ENCODE data around the gene POLR3GL.

The POLR3GL gene

GRCh38 chr1:145986551-145986950, 22.1 kb downstream of the POLR3GL start:
- TF ChIP-seq POLR2A (IDR thresholded peaks at IDR 0.05; ENCODE audit: low read depth, low read length) = no peak
- TF ChIP-seq POLR2AphosphoS5 (IDR thresholded peaks at IDR 0.05; ENCODE audit: low read depth, low read length) = no peak
- no peak for TF ChIP-seq TAF1 (IDR thresholded peaks at IDR 0.05; ENCODE audit: borderline replicate concordance, low read depth, low read length)
- DNase-seq (ENCODE audit: insufficient read length) = no peak
- FAIRE-seq = no peak

GRCh38 chr1:145987926-145988325, 23.4 kb downstream of the POLR3GL start:
- DNase-seq (ENCODE audit: insufficient read length) (no peak), FAIRE-seq (no peak)
- TF ChIP-seq TAF1 (IDR thresholded peaks at IDR 0.05; ENCODE audit: borderline replicate concordance, low read depth, low read length) (no peak), POLR2A (IDR thresholded peaks at IDR 0.05; ENCODE audit: low read depth, low read length) (no peak), POLR2AphosphoS5 (IDR thresholded peaks at IDR 0.05; ENCODE audit: low read depth, low read length) (no peak)

GRCh38 chr1:145988773-145989172, 24.3 kb downstream of the POLR3GL start:
- TF ChIP-seq TAF1 (IDR thresholded peaks at IDR 0.05; ENCODE audit: borderline replicate concordance, low read depth, low read length) (no peak), POLR2A (IDR thresholded peaks at IDR 0.05; ENCODE audit: low read depth, low read length) (no peak), POLR2AphosphoS5 (IDR thresholded peaks at IDR 0.05; ENCODE audit: low read depth, low read length) (no peak)
- DNase-seq (ENCODE audit: insufficient read length) = no peak
- no peak for FAIRE-seq

- no peak; the same call in 1 of the 2 replicates for TF ChIP-seq POLR2A (IDR thresholded peaks at IDR 0.05; ENCODE audit: low read depth, low read length)
- no peak for TF ChIP-seq TAF1 (IDR thresholded peaks at IDR 0.05; ENCODE audit: borderline replicate concordance, low read depth, low read length)
- TF ChIP-seq POLR2AphosphoS5 (IDR thresholded peaks at IDR 0.05; ENCODE audit: low read depth, low read length) = no peak
- DNase-seq (ENCODE audit: insufficient read length) = no peak
- no peak for FAIRE-seq
These were observed 25.9 kb downstream of the POLR3GL start for GRCh38 chr1:145990249-145990855.

GRCh38 chr1:145991735-145992412, 27.4 kb downstream of the POLR3GL start:
- TF ChIP-seq POLR2AphosphoS5 (IDR thresholded peaks at IDR 0.05; ENCODE audit: low read depth, low read length) (peak; percentile 97), TAF1 (IDR thresholded peaks at IDR 0.05; ENCODE audit: borderline replicate concordance, low read depth, low read length) (no peak), POLR2A (IDR thresholded peaks at IDR 0.05; ENCODE audit: low read depth, low read length) (peak; percentile 94)
- no peak for DNase-seq (ENCODE audit: insufficient read length)
- no peak for FAIRE-seq

- DNase-seq (ENCODE audit: insufficient read length) (no peak), FAIRE-seq (no peak)
- TF ChIP-seq POLR2AphosphoS5 (IDR thresholded peaks at IDR 0.05; ENCODE audit: low read depth, low read length) (peak; percentile 67; the same call in 1 of the 2 replicates), POLR2A (IDR thresholded peaks at IDR 0.05; ENCODE audit: low read depth, low read length) (peak; percentile 52; the same call in 1 of the 2 replicates), TAF1 (IDR thresholded peaks at IDR 0.05; ENCODE audit: borderline replicate concordance, low read depth, low read length) (no peak)
These were observed 28.0 kb downstream of the POLR3GL start for GRCh38 chr1:145992502-145992936.

- no peak for FAIRE-seq
- TF ChIP-seq POLR2A (IDR thresholded peaks at IDR 0.05; ENCODE audit: low read depth, low read length) = no peak
- DNase-seq (ENCODE audit: insufficient read length) = no peak
These were observed 28.6 kb downstream of the POLR3GL start for GRCh38 chr1:145992958-145993617.

- no peak; the same call in 1 of the 2 replicates for TF ChIP-seq POLR2AphosphoS5 (IDR thresholded peaks at IDR 0.05; ENCODE audit: low read depth, low read length)
- peak; percentile 48; the same call in 1 of the 2 replicates for TF ChIP-seq POLR2A (IDR thresholded peaks at IDR 0.05; ENCODE audit: low read depth, low read length)
- FAIRE-seq (no peak), DNase-seq (ENCODE audit: insufficient read length) (no peak)
These were observed 29.3 kb downstream of the POLR3GL start for GRCh38 chr1:145993618-145994390.

- DNase-seq (ENCODE audit: insufficient read length) (no peak), FAIRE-seq (peak; percentile 46)
These were observed 30.1 kb downstream of the POLR3GL start for GRCh38 chr1:145994391-145995120.

GRCh38 chr1:145995148-145995881, 30.8 kb downstream of the POLR3GL start:
- TF ChIP-seq POLR2A (IDR thresholded peaks at IDR 0.05; ENCODE audit: low read depth, low read length) = no peak
- no peak for TF ChIP-seq POLR2AphosphoS5 (IDR thresholded peaks at IDR 0.05; ENCODE audit: low read depth, low read length)
- TF ChIP-seq TAF1 (IDR thresholded peaks at IDR 0.05; ENCODE audit: borderline replicate concordance, low read depth, low read length) = no peak

More at GRCh38 chr1:145994391-145995120, 30.1 kb downstream of the POLR3GL start:
- TF ChIP-seq TAF1 (IDR thresholded peaks at IDR 0.05; ENCODE audit: borderline replicate concordance, low read depth, low read length) = no peak
- TF ChIP-seq POLR2AphosphoS5 (IDR thresholded peaks at IDR 0.05; ENCODE audit: low read depth, low read length) = peak; percentile 54
- TF ChIP-seq POLR2A (IDR thresholded peaks at IDR 0.05; ENCODE audit: low read depth, low read length) = peak; percentile 26; the same call in 1 of the 2 replicates

More at GRCh38 chr1:145995148-145995881, 30.8 kb downstream of the POLR3GL start:
- DNase-seq (ENCODE audit: insufficient read length) = no peak
- FAIRE-seq = no peak
